Measurements from ENCODE around the gene ARSG. TPM values are rescaled to one million over a fixed set of nuclear protein-coding genes. Genes with fewer than 3 reads are reported as not detected.

Gene ARSG
- total RNA-seq, 4 donors from 2014 or later: 2.2 to 5.5 (median 3.5) TPM

- TF ChIP-seq CTCF (IDR thresholded peaks at IDR 0.05) (no peak), POLR2A (IDR thresholded peaks at IDR 0.05) (no peak), POLR2AphosphoS5 (IDR thresholded peaks at IDR 0.05) (no peak), EP300 (IDR thresholded peaks at IDR 0.05) (no peak)
- Histone ChIP-seq H3K9me3 (no peaks in the 10 kb centered on the region), H3K27ac (no peak overlapping the region), H3K4me3 (no peak overlapping the region), H3K36me3 (peaks cover 0 to 100% of the 10 kb centered on the region in 2 donors), H3K4me1 (no peaks in the 10 kb centered on the region), H3K27me3 (no peaks in the 10 kb centered on the region)
- WGBS, 2 donors (ENCODE audit: low coverage in 1 of 2): 95% methylated on average over 3 of the region's 12 CpGs; no CpG with 5 or more reads in 1 of the 2 donors
- no peak for ATAC-seq
Observed at GRCh38 chr17:68424203-68424602, 132.9 kb downstream of the ARSG start.

GRCh38 chr17:68424861-68425260, 133.6 kb downstream of the ARSG start:
- no peak for ATAC-seq
- 93 to 100% methylated on average over 3 of the region's 6 CpGs for WGBS, 2 donors (ENCODE audit: low coverage in 1 of 2)
- TF ChIP-seq POLR2A (IDR thresholded peaks at IDR 0.05): no peak
- no peak for TF ChIP-seq POLR2AphosphoS5 (IDR thresholded peaks at IDR 0.05)
- no peak for TF ChIP-seq CTCF (IDR thresholded peaks at IDR 0.05)
- no peak for TF ChIP-seq EP300 (IDR thresholded peaks at IDR 0.05)
- H3K36me3 ChIP-seq: peaks cover 0 to 100% of the 10 kb centered on the region in 2 donors
- H3K4me3 ChIP-seq: no peak overlapping the region
- H3K27me3 ChIP-seq: no peaks in the 10 kb centered on the region
- no peak overlapping the region for H3K27ac ChIP-seq
- H3K4me1 ChIP-seq: no peaks in the 10 kb centered on the region
- H3K9me3 ChIP-seq: no peaks in the 10 kb centered on the region

GRCh38 chr17:68425979-68426378, 134.7 kb downstream of the ARSG start:
- WGBS, 2 donors (ENCODE audit: low coverage in 1 of 2): 87 to 89% methylated on average over 3 to 12 of the region's 12 CpGs
- ATAC-seq: no peak
- H3K9me3 ChIP-seq: no peaks in the 10 kb centered on the region
- H3K27ac ChIP-seq: no peak overlapping the region
- H3K27me3 ChIP-seq: no peaks in the 10 kb centered on the region
- peaks cover 0 to 100% of the 10 kb centered on the region in 2 donors for H3K36me3 ChIP-seq
- H3K4me1 ChIP-seq: no peaks in the 10 kb centered on the region
- no peak overlapping the region for H3K4me3 ChIP-seq
- TF ChIP-seq EP300 (IDR thresholded peaks at IDR 0.05) (no peak), POLR2AphosphoS5 (IDR thresholded peaks at IDR 0.05) (no peak), CTCF (IDR thresholded peaks at IDR 0.05) (no peak), POLR2A (IDR thresholded peaks at IDR 0.05) (no peak)

GRCh38 chr17:68427575-68427974, 136.3 kb downstream of the ARSG start:
- H3K27me3 ChIP-seq: no peaks in the 10 kb centered on the region
- H3K4me1 ChIP-seq: no peaks in the 10 kb centered on the region
- no peak overlapping the region for H3K27ac ChIP-seq
- H3K4me3 ChIP-seq: no peak overlapping the region
- 94% methylated on average over 5 of the region's 7 CpGs; no CpG with 5 or more reads in 1 of the 2 donors for WGBS, 2 donors (ENCODE audit: low coverage in 1 of 2)
- ATAC-seq: no peak
- H3K9me3 ChIP-seq: no peaks in the 10 kb centered on the region
- no peak for TF ChIP-seq CTCF (IDR thresholded peaks at IDR 0.05)
- TF ChIP-seq POLR2A (IDR thresholded peaks at IDR 0.05): no peak
- TF ChIP-seq EP300 (IDR thresholded peaks at IDR 0.05): no peak
- no peak for TF ChIP-seq POLR2AphosphoS5 (IDR thresholded peaks at IDR 0.05)
- peaks cover 0 to 100% of the 10 kb centered on the region in 2 donors for H3K36me3 ChIP-seq

GRCh38 chr17:68428498-68429172, 137.3 kb downstream of the ARSG start:
- no peaks in the 10 kb centered on the region for H3K27me3 ChIP-seq
- 93% methylated on average over 6 to 11 of the region's 14 CpGs for WGBS, 2 donors (ENCODE audit: low coverage in 1 of 2)
- H3K36me3 ChIP-seq: peaks cover 0 to 100% of the 10 kb centered on the region in 2 donors
- H3K4me3 ChIP-seq: no peak overlapping the region
- no peak overlapping the region for H3K27ac ChIP-seq
- H3K4me1 ChIP-seq: no peaks in the 10 kb centered on the region
- no peaks in the 10 kb centered on the region for H3K9me3 ChIP-seq
- TF ChIP-seq POLR2A (IDR thresholded peaks at IDR 0.05): no peak
- no peak for TF ChIP-seq CTCF (IDR thresholded peaks at IDR 0.05)
- no peak for TF ChIP-seq POLR2AphosphoS5 (IDR thresholded peaks at IDR 0.05)
- no peak for TF ChIP-seq EP300 (IDR thresholded peaks at IDR 0.05)
- ATAC-seq: no peak

All from gastroesophageal sphincter (tissue), 4 donors.